Activated CD4-positive, alpha-beta T cell treated with anti-CD3 and anti-CD28 coated beads, Interleukin-2, Interleukin-6, amounts not matched to agents 100 ng/mL and 50 ng/mL, durations not matched to agents 16 hours and 8 hours (primary cell): ENCODE results near the gene LYZ.

Source experiments
- DNase-seq: peaks from one replicate; pipeline ENCODE4 v3.0.0-alpha.2; 2020

LYZ gene

GRCh38 chr12:69339999-69340398 is 8.2 kb upstream of the LYZ start:
- no peak for DNase-seq

DNA sequence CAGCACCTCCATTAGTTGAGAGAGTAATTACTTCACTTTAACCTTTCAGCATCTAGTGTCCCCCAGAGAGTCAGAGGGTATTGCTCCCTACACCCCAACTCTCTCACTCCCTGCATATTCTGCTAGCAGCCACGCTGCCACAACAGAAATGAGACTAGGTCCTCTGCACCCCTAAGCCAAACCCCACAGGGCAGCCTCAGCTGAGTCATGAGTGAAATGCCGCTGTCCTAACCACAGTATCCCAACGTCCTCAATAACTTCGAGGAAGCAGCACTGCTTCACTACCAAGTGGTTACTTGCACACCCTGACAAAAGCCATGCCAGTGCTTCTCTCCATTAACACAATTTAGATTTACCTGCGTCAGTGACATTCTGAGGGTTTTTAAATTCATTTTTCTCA is 6.9 kb upstream of the LYZ start:
- no peak for DNase-seq

GRCh38 chr12:69342421-69342820 is 5.8 kb upstream of the LYZ start:
- DNase-seq, result no peak

GRCh38 chr12:69343357-69343756 is 4.8 kb upstream of the LYZ start:
- no peak for DNase-seq

- no peak for DNase-seq
Measured at GRCh38 chr12:69343885-69344612, 4.1 kb upstream of the LYZ start.

DNA sequence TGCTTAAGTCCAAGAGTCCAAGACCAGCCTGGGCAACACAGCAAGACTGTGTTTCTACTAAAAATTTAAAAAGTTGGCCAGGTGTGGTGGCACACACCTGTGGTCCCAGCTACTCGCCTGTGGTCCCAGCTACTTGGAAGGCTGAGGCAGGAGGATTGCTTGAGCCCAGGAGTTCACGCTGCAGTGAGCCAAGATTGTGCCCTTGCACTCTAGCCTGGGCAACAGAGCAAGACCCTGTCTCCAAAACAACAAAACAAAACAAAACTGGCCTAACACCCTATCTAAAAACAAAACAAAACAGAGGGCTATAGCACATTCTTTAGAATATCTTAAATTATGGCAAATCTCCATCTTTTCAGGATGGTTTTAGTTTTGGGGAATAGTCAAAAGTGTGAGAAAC is 3.1 kb upstream of the LYZ start:
- DNase-seq, result no peak

GRCh38 chr12:69345742-69346141 is 2.4 kb upstream of the LYZ start:
- no peak for DNase-seq

DNA sequence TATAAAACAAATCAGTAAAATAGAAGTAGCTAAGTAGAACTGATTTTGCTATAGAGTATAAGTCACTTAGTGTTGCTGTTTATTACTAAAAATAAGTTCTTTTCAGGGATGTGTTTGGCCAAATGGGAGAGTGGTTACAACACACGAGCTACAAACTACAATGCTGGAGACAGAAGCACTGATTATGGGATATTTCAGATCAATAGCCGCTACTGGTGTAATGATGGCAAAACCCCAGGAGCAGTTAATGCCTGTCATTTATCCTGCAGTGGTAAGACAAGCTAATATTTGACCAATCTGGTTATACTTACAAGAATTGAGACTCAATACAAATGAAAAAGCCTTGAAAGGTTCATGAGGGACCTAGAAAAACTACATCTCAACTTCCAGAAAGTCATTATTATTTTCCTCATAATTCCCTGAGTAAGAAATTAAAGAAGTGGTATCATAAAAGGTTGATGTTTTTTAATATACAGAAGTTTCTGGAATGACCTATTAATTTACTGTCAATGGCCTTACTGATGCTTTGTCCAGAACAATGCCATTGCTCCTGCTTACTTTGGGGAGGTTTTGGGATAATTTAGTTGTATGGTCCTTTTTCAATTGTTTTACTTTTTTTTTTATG is 1.9 kb downstream of the LYZ start:
- no peak for DNase-seq

DNA sequence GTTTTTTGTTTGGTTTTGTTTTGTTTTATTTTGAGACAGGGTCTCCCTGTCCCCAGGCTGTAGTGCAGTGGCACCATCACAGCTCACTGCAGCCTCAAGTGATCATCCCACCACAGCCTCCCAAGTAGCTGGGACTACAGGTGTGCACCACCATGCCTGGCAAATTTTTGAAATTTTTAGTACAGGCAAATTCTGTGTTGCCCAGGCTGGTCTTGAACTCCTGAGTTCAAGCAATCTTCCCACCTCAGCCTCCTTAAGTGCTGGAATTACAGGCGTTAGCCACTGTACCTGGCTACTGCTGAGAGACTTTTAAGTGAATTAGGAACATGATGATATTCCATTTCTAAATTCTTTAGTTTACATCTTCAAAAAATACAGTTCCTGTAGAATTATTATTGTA is 2.6 kb downstream of the LYZ start:
- DNase-seq, result no peak

- DNase-seq, result no peak
Measured at GRCh38 chr12:69351462-69352236, 3.5 kb downstream of the LYZ start.

- no peak for DNase-seq
Measured at GRCh38 chr12:69352904-69353303, 4.7 kb downstream of the LYZ start.

DNA sequence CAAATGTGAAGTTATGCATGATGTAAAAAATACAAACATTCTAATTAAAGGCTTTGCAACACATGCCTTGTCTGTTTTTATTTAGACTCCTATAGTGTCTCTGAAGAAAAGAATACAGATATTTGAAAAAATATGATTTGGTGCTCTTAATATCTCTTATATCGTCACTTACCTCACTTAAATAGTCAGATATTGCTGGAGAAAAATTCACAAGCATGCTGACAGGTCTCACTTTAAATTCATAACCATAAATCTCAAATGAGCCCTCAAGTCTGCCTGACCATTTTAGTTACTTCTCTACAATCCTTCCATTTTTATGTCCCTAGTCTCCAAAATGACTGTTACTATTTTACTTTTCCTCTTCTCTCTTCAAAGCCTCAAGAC is 6.0 kb downstream of the LYZ start:
- DNase-seq, result no peak

- DNase-seq, result no peak
Measured at GRCh38 chr12:69354556-69355187, 6.5 kb downstream of the LYZ start.

DNA sequence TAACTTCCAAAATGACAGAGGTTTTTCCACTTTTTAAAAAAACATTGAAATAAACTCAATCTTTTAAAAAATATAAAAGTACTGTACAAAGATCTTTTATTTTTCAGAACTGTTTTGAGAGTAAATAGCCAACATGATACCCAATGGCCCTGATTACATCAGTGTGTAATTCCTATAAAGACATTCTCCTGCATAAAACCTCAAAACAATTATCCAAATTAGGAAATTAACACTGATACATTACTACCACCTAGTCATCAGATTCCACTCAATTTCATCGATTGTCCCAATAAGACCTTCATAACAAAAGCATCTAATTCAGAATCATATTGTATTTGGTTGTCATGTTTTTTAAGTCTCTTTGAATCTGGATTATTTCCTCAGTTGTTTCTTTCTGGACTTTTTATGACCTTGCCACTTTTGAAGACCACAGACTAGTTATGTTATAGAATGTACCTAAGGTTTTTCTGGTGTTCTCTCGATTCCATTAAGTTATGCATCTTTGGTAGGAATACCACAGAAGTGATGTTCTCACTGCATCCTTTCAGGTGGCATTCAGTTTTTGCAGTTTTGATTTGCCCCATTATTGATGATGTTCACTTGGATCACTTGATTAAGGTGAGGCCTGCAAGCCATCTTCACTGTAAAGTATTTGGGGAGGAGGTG is 7.3 kb downstream of the LYZ start:
- DNase-seq, result no peak

GRCh38 chr12:69359531-69360347 is 11.6 kb downstream of the LYZ start, which contains the start of gene YEATS4:
Gene YEATS4 (plus strand): TSS chr12:69359743. CDS start chr12:69359973, 230 bp downstream.
- peak; percentile 95 for DNase-seq

DNA sequence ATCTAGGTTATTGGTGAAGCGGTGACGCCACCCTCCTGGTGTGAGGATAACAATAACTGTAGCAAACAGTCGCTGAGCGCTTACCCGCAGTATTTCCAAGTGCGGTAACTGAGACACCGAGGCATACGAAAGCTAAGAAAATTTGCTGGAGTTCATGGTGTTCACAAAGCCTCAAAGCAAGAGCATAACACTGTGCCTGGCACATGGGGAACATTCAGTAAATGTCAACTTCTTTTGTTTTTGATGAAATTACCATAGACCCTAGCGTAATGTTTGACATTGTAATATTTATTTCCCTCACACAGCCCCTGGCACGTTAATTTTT is 12.1 kb downstream of the LYZ start:
- DNase-seq, result no peak

DNA sequence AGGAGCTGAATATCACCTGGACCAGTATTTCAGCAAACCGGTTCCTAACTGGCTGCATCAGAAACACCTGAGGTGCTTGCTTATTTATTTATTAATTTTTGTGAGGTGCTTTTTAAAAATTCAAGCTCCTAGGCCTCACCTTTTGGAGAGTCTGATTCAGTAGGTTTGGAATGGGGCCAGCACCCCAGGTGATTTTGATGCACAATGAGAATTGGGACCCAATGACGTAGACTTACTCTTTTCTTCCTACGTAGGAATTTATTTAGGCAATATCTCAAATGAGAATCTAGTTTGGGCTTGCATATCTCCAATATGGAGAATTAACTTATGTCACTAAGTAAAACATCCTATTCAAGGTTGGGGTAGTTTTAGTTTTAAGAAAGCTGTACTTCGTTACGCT is 18.6 kb downstream of the LYZ start:
- DNase-seq, result no peak

GRCh38 chr12:69368171-69368570 is 20.0 kb downstream of the LYZ start:
- no peak for DNase-seq

DNA sequence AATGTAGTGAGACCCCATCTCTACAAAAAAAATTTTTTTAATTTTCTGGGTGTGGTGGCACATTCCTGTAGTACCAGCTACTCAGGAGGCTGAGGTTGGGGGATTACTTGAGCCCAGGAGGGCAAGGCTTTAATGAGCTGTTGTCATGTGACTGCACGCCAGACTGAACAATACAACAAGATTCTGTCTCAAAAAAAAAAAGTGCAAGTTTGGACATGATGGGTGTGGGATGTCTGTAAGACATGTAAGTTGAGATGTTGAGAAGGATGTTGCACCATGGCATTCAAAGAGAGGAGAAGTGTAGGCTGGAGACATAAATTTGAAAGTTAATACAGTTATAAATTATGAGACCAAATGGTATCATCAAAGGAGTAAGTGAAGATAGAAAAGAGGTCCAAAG is 34.9 kb downstream of the LYZ start:
- no peak for DNase-seq

- DNase-seq, result no peak
Measured at GRCh38 chr12:69385038-69385437, 36.9 kb downstream of the LYZ start.

DNA sequence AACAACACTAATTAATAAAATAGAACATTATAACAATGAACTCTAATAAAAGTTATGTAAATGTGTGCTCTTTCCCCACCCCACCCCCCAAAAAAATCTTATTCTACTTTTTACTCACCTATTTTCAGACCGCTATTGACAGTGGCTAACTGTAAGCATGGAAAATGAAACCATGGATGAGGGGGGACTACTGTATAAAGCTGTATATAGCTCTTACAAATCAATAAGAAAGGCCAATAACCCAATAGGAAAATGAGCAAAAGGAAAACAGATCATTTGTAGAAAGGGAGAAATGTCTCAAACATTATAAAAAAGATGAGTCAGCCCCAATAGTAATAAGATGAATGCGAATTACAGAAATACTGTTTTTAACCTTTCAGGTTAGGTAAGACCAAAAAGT is 38.7 kb downstream of the LYZ start:
- DNase-seq, result peak; percentile 6

DNA sequence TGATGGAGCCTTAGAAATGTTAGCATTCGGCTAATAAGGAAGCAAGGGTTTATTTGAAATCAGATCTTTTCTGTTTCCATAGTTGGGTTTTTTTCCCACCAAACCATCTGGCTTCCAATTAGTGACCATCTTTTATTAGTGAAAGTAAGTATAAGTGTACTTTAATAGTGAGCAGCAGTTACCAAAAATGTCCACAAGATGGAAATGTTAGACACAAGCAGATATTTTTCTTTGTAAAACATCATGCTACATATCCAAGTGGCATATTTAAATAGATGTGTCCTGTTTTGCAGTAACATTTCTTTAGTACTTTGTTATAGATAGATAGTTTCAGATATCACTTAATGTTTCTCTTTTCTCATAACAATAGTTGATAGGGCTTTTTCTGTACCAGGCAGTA is 40.2 kb downstream of the LYZ start:
- peak; percentile 5 for DNase-seq
